ENCODE measurements around the gene C4orf50. TPM values are rescaled to one million over a fixed set of nuclear protein-coding genes. Genes with fewer than 3 reads are reported as not detected.

The C4orf50 gene
- total and polyA plus RNA-seq, 10 of the 15 experiments (the other 5 are each of a cell fraction or from before 2014, with no cell fraction given) = 0.04 to 0.09 (median 0.05) TPM; not detected in 3

- FAIRE-seq (no peak), DNase-seq (ENCODE audit: low read depth, low spot score) (no peak), ATAC-seq (no peak)
- POLR2A ChIA-PET = no interaction called here
- CTCF ChIA-PET = no interaction called here
- H3K79me2 ChIP-seq (ENCODE audit: control insufficient read depth, insufficient read depth, low read length) = no peaks in the 10 kb centered on the region
- no peaks in the 10 kb centered on the region; the same call in 2 of the 3 replicates for H3K9me3 ChIP-seq (replicated peaks; ENCODE audit: control insufficient read depth, insufficient read depth, low read length)
- H3K36me3 ChIP-seq (ENCODE audit: control insufficient read depth in 2 of 2, insufficient read depth in 2 of 2, low read length in 1 of 2) = no peaks in the 10 kb centered on the region
- H3K27ac ChIP-seq (ENCODE audit: control insufficient read depth, insufficient read depth) = no peak overlapping the region
- no peak overlapping the region for H3K9ac ChIP-seq (ENCODE audit: control insufficient read depth, insufficient read depth, low read length)
- no peak overlapping the region for H3K4me2 ChIP-seq (ENCODE audit: control insufficient read depth, insufficient read depth)
- no peaks in the 10 kb centered on the region for H3K27me3 ChIP-seq (replicated peaks in 1 of 2; ENCODE audit: control insufficient read depth in 2 of 2, insufficient read depth in 2 of 2, low read length in 1 of 2)
- no peaks in the 10 kb centered on the region for H3K4me1 ChIP-seq (ENCODE audit: control insufficient read depth, insufficient read depth, low read length)
- H2AFZ ChIP-seq (ENCODE audit: control insufficient read depth, low read depth, low read length) = no peak overlapping the region
- SMC1A ChIA-PET (ENCODE audit: uncharacterized antibody, unreplicated experiment) = no interaction called here
- in situ Hi-C loops (cut with MboI) = no loop called here
- RAD21 ChIA-PET (ENCODE audit: unreplicated experiment) = no interaction called here
- no peaks in the 10 kb centered on the region for H4K20me1 ChIP-seq (ENCODE audit: control insufficient read depth, insufficient read depth)
- 24% methylated on average over 11 of the region's 11 CpGs for WGBS (ENCODE audit: insufficient coverage, insufficient replicate concordance, low lambda C conversion rate, missing lambda C conversion rate)
- intact Hi-C loops (cut with micrococcal nuclease; ENCODE audit: unreplicated experiment) = no loop called here
- TF ChIP-seq SP1 (IDR thresholded peaks at IDR 0.05; ENCODE audit: low read depth, low read length) = no peak
- no peak overlapping the region for H3K4me3 ChIP-seq
- no TSS peak for BruUV-seq (replicated peaks)
Observed at GRCh38 chr4:5917672-5918071, 100.6 kb downstream of the C4orf50 start.

GRCh38 chr4:5916229-5916628, 102.0 kb downstream of the C4orf50 start:
- DNase-seq (ENCODE audit: low read depth, low spot score) (no peak), FAIRE-seq (no peak), ATAC-seq (no peak)
- Histone ChIP-seq H3K27me3 (replicated peaks in 1 of 2; ENCODE audit: control insufficient read depth in 2 of 2, insufficient read depth in 2 of 2, low read length in 1 of 2) (no peaks in the 10 kb centered on the region), H3K79me2 (ENCODE audit: control insufficient read depth, insufficient read depth, low read length) (no peaks in the 10 kb centered on the region), H3K36me3 (ENCODE audit: control insufficient read depth in 2 of 2, insufficient read depth in 2 of 2, low read length in 1 of 2) (no peaks in the 10 kb centered on the region), H3K9ac (ENCODE audit: control insufficient read depth, insufficient read depth, low read length) (no peak overlapping the region), H4K20me1 (ENCODE audit: control insufficient read depth, insufficient read depth) (no peaks in the 10 kb centered on the region), H3K9me3 (replicated peaks; ENCODE audit: control insufficient read depth, insufficient read depth, low read length) (no peaks in the 10 kb centered on the region; the same call in 2 of the 3 replicates), H3K4me3 (no peak overlapping the region), H3K27ac (ENCODE audit: control insufficient read depth, insufficient read depth) (no peak overlapping the region), H2AFZ (ENCODE audit: control insufficient read depth, low read depth, low read length) (no peak overlapping the region), H3K4me1 (ENCODE audit: control insufficient read depth, insufficient read depth, low read length) (no peaks in the 10 kb centered on the region; the same call in 1 of the 2 replicates), H3K4me2 (ENCODE audit: control insufficient read depth, insufficient read depth) (no peak overlapping the region)
- CTCF ChIA-PET = no interaction called here
- in situ Hi-C loops (cut with MboI) (no loop called here), intact Hi-C loops (cut with micrococcal nuclease; ENCODE audit: unreplicated experiment) (no loop called here)
- SMC1A ChIA-PET (ENCODE audit: uncharacterized antibody, unreplicated experiment) = no interaction called here
- no TSS peak for BruUV-seq (replicated peaks)
- POLR2A ChIA-PET = interaction anchor here (0.7 kb wide), 1 partner anchor 1435 kb away, joined by 3 read pairs; no protein-coding TSS in a partner anchor
- RAD21 ChIA-PET (ENCODE audit: unreplicated experiment) = no interaction called here
- TF ChIP-seq STAT1 (conservative IDR thresholded peaks at IDR 0.05) (no peak), PBX3 (IDR thresholded peaks at IDR 0.05; ENCODE audit: insufficient replicate concordance, low read depth, low read length) (no peak)
- 44% methylated on average over 3 of the region's 3 CpGs for WGBS (ENCODE audit: insufficient coverage, insufficient replicate concordance, low lambda C conversion rate, missing lambda C conversion rate)

Measured in GM12878 (cell line).